Astrocyte (in vitro differentiated cells and primary cell): Measurements from ENCODE around the gene PIP4K2C. TPM values are rescaled to one million over a fixed set of nuclear protein-coding genes. Genes with fewer than 3 reads are reported as not detected.

Experiments
- DNase-seq: peaks from one replicate; pipeline ENCODE4 v3.0.0-alpha.2; 2010; ENCODE audit warnings: low read depth
- FAIRE-seq: peaks from 2 replicates; lab custom pipeline; 2011; peaks lifted over from hg19 to GRCh38; lab: Jason Lieb, UNC
- H2AFZ ChIP-seq: 2 replicates; pipeline ENCODE4 v1.6.0; 2012; ENCODE audit warnings: low read depth, low read length, inconsistent platforms
- H3K27ac ChIP-seq: 2 replicates; pipeline ENCODE4 v1.5.1; 2011; ENCODE audit warnings: low read depth, low read length, inconsistent platforms
- H3K27me3 ChIP-seq: 2 replicates; pipeline ENCODE4 v1.6.0; 2011; ENCODE audit warnings: low read length, inconsistent platforms; ENCODE audit not compliant: insufficient read depth
- H3K36me3 ChIP-seq: 2 replicates; pipeline ENCODE4 v1.5.1; 2011; ENCODE audit warnings: low read length, inconsistent platforms; ENCODE audit not compliant: insufficient read depth
- H3K4me1 ChIP-seq: 2 replicates; pipeline ENCODE4 v1.5.1; 2011; ENCODE audit warnings: low read length, inconsistent platforms; ENCODE audit not compliant: insufficient read depth
- H3K4me2 ChIP-seq: 2 replicates; pipeline ENCODE4 v1.6.0; 2012; ENCODE audit warnings: low read length, inconsistent platforms
- H3K4me3 ChIP-seq: 2 replicates; pipeline ENCODE4 v1.5.1; 2011; ENCODE audit warnings: low read depth, mild to moderate bottlenecking, low read length, inconsistent platforms; ENCODE audit not compliant: insufficient read depth
- H3K79me2 ChIP-seq: 2 replicates; pipeline ENCODE4 v1.6.0; 2012; ENCODE audit warnings: mild to moderate bottlenecking, low read length, inconsistent platforms; ENCODE audit not compliant: insufficient read depth
- H3K9ac ChIP-seq: 2 replicates; pipeline ENCODE4 v1.6.0; 2012; ENCODE audit warnings: mild to moderate bottlenecking, low read length, inconsistent platforms
- H3K9me3 ChIP-seq: 2 replicates; pipeline ENCODE4 v1.5.1; 2012; ENCODE audit warnings: low read depth, mild to moderate bottlenecking, low read length, inconsistent platforms; ENCODE audit not compliant: insufficient read depth
- H4K20me1 ChIP-seq: 2 replicates; pipeline ENCODE4 v1.6.0; 2012; ENCODE audit warnings: low read length, inconsistent platforms; ENCODE audit not compliant: insufficient read depth
- H3K27ac Mint-ChIP-seq: one replicate; pipeline ENCODE4 v1.8.0; 2021; ENCODE audit warnings: mild to moderate bottlenecking, mixed read lengths; ENCODE audit not compliant: unreplicated experiment
- H3K27me3 Mint-ChIP-seq: one replicate; pipeline ENCODE4 v1.8.0; 2021; ENCODE audit warnings: low read depth, mixed read lengths; ENCODE audit not compliant: unreplicated experiment
- H3K36me3 Mint-ChIP-seq: one replicate; pipeline ENCODE4 v1.8.0; 2021; ENCODE audit warnings: low read depth, mixed read lengths; ENCODE audit not compliant: unreplicated experiment
- H3K4me1 Mint-ChIP-seq: one replicate; pipeline ENCODE4 v1.8.0; 2021; ENCODE audit warnings: low read depth, mixed read lengths; ENCODE audit not compliant: unreplicated experiment
- H3K4me3 Mint-ChIP-seq: one replicate; pipeline ENCODE4 v1.8.0; 2021; ENCODE audit warnings: mild to moderate bottlenecking, moderate library complexity, mixed read lengths; ENCODE audit not compliant: unreplicated experiment
- H3K9me3 Mint-ChIP-seq: one replicate; pipeline ENCODE4 v1.8.0; 2021; ENCODE audit warnings: mild to moderate bottlenecking, mixed read lengths; ENCODE audit not compliant: unreplicated experiment
- CTCF ChIP-seq: IDR thresholded peaks from 2 replicates; pipeline ENCODE4 v1.5.1; 2011; ENCODE audit warnings: low read depth, mild to moderate bottlenecking, inconsistent platforms, low read length, moderate library complexity; ENCODE audit not compliant: insufficient read depth
- EZH2 ChIP-seq: IDR thresholded peaks from 2 replicates; pipeline ENCODE4 v1.6.1; 2012; ENCODE audit warnings: mild to moderate bottlenecking, low read length, inconsistent platforms; ENCODE audit not compliant: insufficient read depth
- total RNA-seq: library from RNA; stranded (reverse); gene quantifications from 2 replicates; pipeline ENCODE4 v1.2.1, GENCODE V29; 2021

Gene PIP4K2C
- total RNA-seq, 1 donor from 2014 or later, result 43.3 TPM

- Mint-ChIP-seq H3K36me3 (peaks cover 16% of the 10 kb centered on the region), H3K27me3 (peaks cover 73% of the 10 kb centered on the region)
- H3K27me3 ChIP-seq, result peaks cover 56% of the 10 kb centered on the region
Observed at GRCh38 chr12:57629897-57630471, 39.0 kb downstream of the PIP4K2C start.

GRCh38 chr12:57630891-57631433 is 40.0 kb downstream of the PIP4K2C start:
- peaks cover 3% of the 10 kb centered on the region for H3K9me3 Mint-ChIP-seq
- Histone ChIP-seq H3K9ac (no peak overlapping the region), H4K20me1 (no peaks in the 10 kb centered on the region), H2AFZ (no peak overlapping the region), H3K4me2 (no peak overlapping the region), H3K36me3 (no peaks in the 10 kb centered on the region), H3K4me1 (peaks cover 5% of the 10 kb centered on the region), H3K27me3 (peaks cover 46% of the 10 kb centered on the region), H3K79me2 (no peaks in the 10 kb centered on the region), H3K4me3 (no peak overlapping the region), H3K9me3 (no peaks in the 10 kb centered on the region), H3K27ac (no peak overlapping the region)
- no peak for FAIRE-seq
- DNase-seq, result no peak
- no peaks in the 10 kb centered on the region for H3K4me1 Mint-ChIP-seq
- no peak overlapping the region for H3K27ac Mint-ChIP-seq
- TF ChIP-seq EZH2, result no peak
- TF ChIP-seq CTCF, result no peak
- H3K36me3 Mint-ChIP-seq, result peaks cover 9% of the 10 kb centered on the region
- H3K4me3 Mint-ChIP-seq, result no peak overlapping the region
- peaks cover 66% of the 10 kb centered on the region for H3K27me3 Mint-ChIP-seq

More at GRCh38 chr12:57629897-57630471, 39.0 kb downstream of the PIP4K2C start:
- no peak for DNase-seq
- Histone ChIP-seq H3K4me3 (no peak overlapping the region), H3K27ac (no peak overlapping the region), H3K4me2 (no peak overlapping the region), H3K36me3 (no peaks in the 10 kb centered on the region), H3K9me3 (no peaks in the 10 kb centered on the region), H4K20me1 (no peaks in the 10 kb centered on the region), H2AFZ (no peak overlapping the region), H3K79me2 (no peaks in the 10 kb centered on the region), H3K4me1 (peaks cover 5% of the 10 kb centered on the region), H3K9ac (no peak overlapping the region)
- Mint-ChIP-seq H3K9me3 (peaks cover 6% of the 10 kb centered on the region), H3K4me3 (no peak overlapping the region), H3K4me1 (no peaks in the 10 kb centered on the region), H3K27ac (no peak overlapping the region)
- TF ChIP-seq EZH2, result no peak
- no peak for TF ChIP-seq CTCF
- no peak for FAIRE-seq

DNA sequence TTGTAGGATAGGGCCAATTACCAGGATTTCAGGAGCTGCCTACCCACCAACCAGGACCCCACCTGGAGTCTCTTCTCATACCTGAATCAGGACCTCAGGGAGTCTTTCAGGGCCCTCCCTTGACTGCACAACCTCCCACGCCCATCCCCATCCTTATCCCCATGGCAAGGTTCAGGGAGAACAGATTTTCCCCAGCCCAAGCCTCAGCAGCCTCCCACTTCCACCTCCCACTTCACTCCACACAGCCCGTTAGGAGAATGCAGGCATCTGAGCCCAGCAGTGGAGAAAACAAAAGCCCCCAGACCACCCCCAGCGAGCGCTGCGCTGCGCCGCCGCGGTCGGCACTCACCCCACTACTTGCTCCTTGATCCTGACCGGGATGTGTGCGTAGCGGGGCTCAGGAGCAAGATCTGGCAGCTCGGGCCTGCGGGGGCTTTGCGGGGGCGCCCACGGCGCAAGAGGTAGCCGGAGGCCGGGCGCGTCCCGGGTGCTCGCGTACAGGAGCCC is 40.6 kb downstream of the PIP4K2C start:
- Histone ChIP-seq H3K4me1 (peaks cover 5% of the 10 kb centered on the region), H3K4me2 (peak overlapping the region; percentile 91), H3K79me2 (no peaks in the 10 kb centered on the region), H3K27ac (no peak overlapping the region), H3K9me3 (no peaks in the 10 kb centered on the region), H2AFZ (peak overlapping the region; percentile 69), H3K36me3 (no peaks in the 10 kb centered on the region), H3K4me3 (peak overlapping the region; percentile 62), H4K20me1 (no peaks in the 10 kb centered on the region), H3K27me3 (peaks cover 39% of the 10 kb centered on the region), H3K9ac (peak overlapping the region; percentile 41)
- H3K27ac Mint-ChIP-seq, result no peak overlapping the region
- DNase-seq (no peak), FAIRE-seq (no peak)
- H3K4me1 Mint-ChIP-seq, result no peaks in the 10 kb centered on the region
- TF ChIP-seq EZH2 (no peak), CTCF (no peak)
- peak overlapping the region; percentile 68 for H3K4me3 Mint-ChIP-seq
- peaks cover 5% of the 10 kb centered on the region for H3K36me3 Mint-ChIP-seq
- H3K9me3 Mint-ChIP-seq, result peaks cover 2% of the 10 kb centered on the region
- H3K27me3 Mint-ChIP-seq, result peaks cover 59% of the 10 kb centered on the region
